HG02610 (cell line): Measurements from ENCODE around the gene PABPC5.

Experiments
- ATAC-seq: cut with Tn5 transposase; IDR thresholded peaks from one replicate; pipeline ENCODE4 v1.9.1; 2021; ENCODE audit warnings: mild to moderate bottlenecking, moderate library complexity; ENCODE audit not compliant: unreplicated experiment

PABPC5 gene

DNA sequence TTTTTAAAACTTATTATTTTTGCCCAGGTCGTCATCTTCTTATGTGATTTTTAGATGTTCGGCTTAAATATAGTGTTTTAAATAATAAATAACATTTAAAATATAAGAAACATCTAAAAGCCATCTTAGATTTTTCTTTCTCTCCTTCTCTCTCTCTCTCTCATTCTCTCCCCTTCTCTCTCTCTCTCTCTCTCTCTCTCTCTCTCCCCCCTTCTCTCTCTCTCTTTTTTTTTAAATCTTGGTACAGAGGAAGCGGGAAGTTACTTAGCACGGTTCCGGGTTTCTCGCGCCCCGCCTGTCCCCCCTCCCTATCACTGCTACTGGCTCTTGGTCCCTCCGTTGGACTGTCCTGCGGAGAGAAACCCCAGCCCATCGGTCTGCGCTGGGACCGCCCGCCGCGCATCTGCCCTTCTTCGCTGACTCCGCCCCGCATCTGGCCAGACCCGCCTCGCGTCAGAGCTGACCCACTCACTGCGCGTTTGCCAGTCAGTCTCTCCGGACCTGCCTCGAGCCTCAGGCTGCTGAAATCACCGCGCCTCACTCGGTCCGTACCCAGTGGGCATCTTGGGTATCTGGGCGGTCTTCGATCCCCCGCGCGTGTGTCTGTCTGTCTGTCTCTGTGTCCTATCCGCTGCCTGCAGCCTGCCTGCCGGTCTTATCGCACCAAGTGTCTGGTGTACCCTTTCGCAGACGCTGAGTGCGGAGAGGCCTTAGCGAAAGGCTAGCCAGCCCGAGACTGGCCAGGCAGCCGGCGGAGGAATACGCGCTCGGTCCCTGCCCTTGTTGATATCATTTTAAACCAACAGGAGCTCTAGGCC, at the start of gene PABPC5:
Gene PABPC5, plus strand, starts transcription at position 489 of the 818 bp plus-strand sequence. CDS start 739 bp downstream, outside the sequence.
- no peak for ATAC-seq

DNA sequence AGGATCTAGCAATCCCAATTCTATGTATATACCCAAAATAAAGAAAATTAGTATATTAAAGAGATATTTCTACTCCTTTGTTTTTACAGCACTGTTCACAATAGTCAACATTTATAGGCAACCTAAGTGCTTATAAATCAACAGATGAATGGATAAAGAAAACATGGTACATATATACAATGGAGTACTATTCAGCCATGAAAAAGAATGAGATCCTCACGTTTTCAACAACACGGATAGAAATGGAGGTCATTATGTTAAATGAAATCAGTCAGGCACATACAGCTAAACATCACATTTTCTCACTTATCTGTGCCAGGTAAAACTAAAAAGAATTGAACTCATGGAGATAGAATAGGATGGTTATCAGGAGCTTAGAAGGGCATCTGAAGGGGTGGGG, 45.6 kb upstream of the PABPC5 start:
- no peak for ATAC-seq

DNA sequence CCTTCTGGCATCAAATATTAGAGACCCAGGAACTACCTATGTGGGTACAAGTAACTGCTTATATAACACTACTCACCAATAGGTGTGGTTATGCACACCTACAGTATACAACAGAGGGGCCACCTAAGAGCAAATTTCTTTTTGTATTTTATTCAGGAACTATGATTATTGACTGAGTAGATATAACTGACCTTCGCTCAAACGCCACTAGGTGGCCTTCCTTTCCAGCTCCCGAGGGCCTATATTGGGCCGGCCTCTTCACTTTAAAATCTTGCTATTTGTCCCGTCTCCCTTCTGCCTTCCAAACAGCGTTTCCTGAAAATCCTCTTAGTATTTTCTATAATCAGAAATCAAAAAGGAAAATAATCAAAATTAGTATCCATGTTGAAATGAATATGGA, 19.9 kb upstream of the PABPC5 start:
- no peak for ATAC-seq

DNA sequence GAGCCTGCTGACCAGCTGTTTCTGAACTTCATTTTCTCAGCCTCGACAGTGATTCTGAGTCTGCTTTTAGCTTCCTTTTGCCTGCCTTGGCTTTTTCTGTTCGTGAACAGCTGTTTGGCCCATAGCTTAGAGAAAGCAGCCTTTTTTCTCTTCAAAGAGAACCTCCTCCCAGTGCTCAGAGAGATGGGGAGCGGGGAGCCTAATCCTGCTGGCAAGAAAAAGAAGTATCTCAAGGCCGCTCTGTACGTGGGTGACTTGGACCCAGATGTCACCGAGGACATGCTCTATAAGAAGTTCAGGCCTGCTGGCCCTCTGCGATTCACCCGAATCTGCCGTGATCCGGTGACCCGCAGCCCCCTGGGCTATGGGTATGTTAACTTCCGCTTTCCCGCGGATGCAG, 756 bp downstream of the PABPC5 start:
- no peak for ATAC-seq
